ENCODE data around the gene PIGL. TPM values are rescaled to one million over a fixed set of nuclear protein-coding genes. Genes with fewer than 3 reads are reported as not detected.
"Not testable (repeated sequence)": the region's sequence is repeated elsewhere in the genome, so short reads cannot be mapped to it uniquely, and the experiment has no call there.

PIGL gene
- total RNA-seq, 1 donor from 2014 or later = 38.4 TPM

DNA sequence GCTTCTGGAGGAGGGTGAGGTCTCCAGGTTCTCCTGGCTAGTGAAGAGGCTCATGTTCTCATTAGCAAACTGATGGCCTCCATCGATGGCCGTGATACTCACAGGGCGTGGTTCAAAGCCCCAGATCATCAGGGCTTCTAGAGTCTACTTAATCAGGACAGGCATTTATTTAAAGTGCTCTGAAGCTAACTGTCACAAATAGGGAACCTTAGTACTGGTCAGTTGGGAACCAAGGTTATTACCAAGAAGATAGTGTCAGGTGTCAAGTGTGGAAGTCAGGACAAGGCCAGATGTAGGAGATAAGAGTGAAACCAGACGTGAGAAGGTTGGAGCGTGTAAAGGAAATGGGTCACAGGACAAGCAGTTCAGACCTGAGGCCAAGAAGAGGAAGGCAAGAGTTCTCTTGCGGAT lies 56.9 kb downstream of the PIGL start:
- no peak for DNase-seq

DNA sequence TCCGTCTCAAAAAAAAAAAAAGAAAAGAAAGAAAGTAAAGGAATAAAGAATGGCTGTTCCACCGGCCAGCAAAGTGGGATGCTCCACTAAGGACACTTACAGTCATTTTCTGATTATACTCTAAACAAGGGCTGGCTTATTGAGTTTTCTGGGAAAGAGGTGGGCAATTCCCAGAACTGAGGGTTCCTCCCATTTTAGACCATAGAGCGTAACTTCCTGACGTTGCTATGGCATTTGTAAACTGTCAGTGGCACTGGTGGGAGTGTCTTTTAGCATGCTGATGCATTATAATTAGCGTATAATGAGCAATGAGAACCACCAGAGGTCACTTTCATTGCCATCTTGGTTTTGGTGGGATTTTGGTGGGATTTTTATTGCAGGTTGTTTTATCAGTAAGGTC lies 58.0 kb downstream of the PIGL start:
- no peak for DNase-seq

- no peak for DNase-seq
These were observed 60.2 kb downstream of the PIGL start for GRCh38 chr17:16277163-16277562.

DNA sequence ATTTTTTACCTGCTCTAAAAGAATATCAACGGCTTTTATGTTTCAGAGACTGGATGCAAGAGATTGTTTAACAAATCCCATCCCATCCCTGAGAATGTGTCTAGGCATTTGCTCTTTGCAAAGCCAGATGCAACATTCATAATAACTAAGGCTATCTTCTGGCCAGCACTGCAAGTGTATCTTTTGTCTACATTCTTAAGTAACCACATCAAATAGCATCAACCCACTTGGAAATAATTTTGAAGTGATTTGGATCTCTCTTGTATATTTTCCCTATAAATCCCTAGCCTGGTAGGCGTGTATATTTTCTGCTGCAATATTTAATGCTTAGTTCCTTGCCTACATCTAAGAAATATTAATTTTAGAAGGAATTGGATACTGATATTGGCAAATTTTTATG lies 64.3 kb downstream of the PIGL start:
- DNase-seq = no peak

DNA sequence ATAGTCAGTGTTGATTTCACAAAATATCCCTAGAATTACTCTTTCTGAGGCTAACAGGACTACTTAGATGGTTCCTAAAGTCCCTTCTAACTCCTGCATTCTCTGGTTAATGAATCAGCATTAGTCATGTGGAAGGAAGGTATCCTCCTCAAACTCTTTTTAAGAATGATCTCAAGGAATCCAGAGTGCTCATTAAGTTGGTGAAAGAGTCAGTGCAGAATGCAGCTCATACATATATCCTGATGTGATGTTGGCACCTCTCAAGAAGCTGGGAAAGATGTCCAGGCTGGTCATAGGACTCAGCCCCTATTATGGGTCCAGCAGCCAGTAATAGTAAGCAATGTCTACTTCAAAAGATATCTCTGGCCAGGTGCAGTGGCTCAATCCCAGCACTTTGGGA lies 65.5 kb downstream of the PIGL start:
- DNase-seq = no peak

DNA sequence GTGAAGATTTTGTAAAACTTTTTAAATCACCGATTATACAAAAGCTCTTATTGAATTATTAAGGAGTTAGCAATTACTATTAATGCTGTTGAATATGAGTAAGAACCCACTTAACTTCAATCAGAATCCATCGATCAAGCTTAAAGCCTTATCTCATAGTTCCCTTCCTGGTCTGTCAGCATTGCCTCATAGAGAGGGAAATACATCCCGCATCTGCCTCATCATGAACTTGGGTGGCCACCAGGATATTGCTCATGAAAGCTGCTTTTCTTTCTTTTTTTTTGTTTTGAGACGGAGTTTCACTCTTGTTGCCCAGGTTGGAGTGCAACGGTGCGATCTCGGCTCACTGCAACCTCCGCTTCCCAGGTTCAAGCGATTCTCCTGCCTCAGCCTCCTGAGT lies 66.7 kb downstream of the PIGL start:
- DNase-seq = no peak

GRCh38 chr17:16285646-16286008 lies 68.6 kb downstream of the PIGL start:
- DNase-seq = no peak

DNA sequence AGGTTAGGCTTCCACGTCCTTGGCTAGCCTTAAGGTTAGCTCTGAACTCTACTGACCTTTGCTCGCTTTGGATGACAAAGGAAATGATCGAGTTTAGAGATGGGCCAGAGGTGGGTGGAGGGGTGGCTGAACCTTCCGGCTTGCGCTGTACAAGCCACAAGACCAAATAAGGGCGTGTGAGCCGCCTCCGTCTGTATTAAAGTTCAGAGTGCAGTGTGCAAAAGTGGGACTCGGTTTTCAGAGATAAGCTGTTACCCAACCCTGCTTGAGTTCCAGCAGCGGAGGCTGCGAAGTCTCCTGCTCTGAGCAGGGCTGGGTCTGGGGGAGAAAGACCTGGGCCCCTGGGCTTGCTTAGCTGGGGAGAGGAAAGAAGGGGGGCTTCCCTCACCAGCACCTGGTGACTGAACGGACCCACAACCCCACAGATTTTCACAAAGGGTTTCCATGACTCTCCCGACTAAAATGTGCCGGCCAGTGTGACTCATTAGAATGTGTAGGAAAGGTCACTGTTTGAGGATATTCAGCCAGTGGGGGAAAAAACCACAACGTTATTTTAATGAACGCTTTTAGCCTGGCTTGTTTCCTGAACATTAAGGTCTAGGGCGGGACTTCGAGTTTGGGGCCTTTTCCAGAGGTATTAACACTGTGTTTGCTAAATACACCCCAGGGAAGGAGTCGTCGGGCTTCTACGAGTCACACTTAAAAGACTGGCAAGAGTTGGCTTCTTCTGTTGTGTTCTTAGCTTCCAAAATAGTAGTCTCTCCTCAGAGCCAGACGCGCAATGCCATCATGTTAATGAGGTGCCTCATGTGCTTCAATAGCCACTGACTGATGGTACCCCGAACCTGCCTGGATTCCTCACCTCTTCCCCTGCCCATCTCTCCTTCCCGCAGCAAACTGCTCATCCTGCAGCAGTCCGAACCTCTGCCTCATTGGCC lies 69.3 kb downstream of the PIGL start:
- peak; percentile 45 for DNase-seq

DNA sequence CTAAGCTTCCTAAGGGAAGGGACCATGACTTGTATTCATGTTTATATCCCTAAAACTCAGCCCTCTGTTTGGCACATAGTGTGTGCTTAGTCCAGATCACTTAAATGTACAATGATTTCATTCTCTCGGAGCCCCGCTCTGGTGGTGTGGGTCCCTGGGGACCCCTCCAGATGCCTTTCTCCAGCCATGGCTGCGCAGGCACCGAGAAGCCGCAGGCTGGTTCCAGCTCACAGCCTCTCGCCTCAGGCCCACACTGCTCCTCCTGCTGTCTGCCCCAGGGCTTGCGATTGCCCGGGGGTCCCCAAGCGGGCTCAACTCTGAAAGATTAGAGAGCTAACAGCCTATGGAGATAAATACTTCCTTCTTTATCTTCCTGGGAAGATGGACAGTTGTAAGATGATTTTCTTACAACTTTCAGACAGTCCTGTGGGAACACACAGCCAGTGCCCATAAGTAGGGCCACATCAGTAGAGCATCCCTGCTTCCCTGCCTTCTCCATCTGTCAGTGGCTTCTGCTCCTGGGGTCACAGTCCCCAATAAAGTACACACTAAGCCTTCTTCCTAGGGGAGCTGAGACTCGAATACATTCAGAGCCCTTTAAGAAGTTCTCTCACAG lies 70.0 kb downstream of the PIGL start:
- DNase-seq = no peak

GRCh38 chr17:16287563-16288027 lies 70.6 kb downstream of the PIGL start:
- peak; percentile 10 for DNase-seq

GRCh38 chr17:16288860-16289571 lies 72.0 kb downstream of the PIGL start:
- no peak for DNase-seq

GRCh38 chr17:16293931-16294330 lies 76.9 kb downstream of the PIGL start:
- no peak for DNase-seq

DNA sequence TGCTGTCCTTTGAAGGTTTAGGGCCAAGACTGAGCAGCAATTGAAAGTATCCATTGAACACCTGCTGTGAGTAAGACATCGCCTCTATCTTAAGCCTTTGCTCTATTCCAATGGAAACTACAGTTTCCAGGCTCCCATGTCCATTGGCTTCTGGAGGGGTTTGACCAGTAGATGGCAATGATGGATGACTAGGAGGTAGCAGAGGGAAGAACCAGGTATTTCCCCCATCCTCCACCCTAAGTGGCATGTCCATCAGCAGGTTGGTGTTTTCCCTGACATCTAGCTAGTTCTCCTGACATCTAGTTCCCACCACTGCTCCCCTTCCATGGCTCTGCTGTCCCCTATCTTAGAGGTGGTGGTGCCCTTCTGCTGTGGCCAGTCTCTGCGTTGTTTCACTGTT lies 77.5 kb downstream of the PIGL start:
- DNase-seq = no peak

DNA sequence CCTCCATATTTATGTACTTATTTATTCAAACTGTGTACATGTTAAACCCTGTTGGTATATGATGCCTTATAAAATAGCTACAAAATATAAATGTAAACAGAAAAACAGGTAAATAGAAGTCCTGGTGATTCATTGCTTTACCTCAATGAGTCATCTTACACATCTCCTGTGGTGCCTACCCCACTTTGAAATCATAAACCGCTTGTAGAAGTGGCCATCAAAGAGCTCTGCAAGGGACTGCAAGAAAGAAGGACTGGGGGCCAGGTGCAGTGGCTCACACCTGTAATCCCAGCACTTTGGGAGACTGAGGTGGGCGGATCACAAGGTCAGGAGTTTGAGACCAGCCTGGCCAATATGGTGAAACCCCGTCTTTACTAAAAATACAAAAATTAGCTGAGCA lies 79.1 kb downstream of the PIGL start:
- DNase-seq = not testable (repeated sequence)

DNA sequence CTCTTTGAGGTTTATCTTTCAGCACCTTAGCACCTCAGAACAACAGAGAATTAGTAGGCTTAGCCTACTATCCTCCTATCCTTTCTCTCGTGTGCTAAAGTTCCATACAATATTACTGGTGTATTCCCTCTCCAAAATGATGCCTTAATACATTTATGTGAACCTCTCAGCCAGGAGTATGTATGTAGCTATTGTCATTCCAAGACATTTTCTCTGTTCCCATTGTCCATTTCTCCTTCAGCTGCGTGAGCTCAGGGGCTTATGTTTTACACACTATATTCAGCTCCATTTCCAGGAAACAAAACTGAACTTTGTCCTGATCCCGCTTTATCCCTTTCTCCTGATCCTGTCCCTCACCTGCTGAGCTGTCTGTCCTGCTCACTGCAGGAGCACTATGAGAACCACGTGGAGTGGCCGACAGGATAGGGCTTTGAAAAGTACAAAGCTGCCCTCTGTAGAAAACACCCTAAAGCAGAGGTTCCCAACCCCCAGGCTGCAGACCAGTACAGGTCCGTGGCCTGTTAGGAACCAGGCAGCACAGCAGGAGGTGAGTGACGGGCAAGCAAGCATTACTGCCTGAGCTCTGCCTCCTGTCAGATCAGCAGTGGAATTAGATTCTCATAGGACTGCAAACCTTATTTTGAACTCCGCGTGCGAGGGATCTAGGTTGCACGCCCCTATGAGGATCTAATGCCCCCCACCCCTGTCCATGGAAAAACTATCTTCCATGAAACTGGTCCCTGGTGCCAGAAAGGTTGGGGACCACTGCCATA lies 80.5 kb downstream of the PIGL start:
- DNase-seq = no peak

DNA sequence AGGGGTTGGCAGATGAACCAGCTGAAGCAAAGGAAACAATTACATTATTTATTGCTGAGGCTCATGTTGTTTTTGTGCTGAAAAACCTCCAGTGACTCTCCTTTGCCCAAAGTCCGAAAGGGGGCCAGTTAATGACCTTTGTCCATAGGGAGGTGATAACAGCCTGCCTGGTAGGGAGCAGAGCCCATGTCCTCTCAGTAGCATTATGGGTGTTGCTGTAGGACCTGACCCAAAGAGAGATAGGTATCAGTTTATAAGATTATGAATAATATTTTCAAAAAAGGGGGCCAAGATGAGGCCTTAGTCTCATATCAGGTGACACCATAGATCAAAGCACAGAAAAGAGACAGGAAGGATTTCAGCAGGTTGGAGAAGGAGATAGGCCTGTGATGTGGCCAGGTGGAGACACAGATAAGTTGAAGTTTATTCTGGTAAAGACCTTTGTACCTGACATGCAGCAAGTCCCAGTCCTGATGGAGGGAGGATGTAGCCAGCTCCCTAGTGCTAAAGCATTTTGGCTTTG lies 81.2 kb downstream of the PIGL start:
- DNase-seq = no peak

DNA sequence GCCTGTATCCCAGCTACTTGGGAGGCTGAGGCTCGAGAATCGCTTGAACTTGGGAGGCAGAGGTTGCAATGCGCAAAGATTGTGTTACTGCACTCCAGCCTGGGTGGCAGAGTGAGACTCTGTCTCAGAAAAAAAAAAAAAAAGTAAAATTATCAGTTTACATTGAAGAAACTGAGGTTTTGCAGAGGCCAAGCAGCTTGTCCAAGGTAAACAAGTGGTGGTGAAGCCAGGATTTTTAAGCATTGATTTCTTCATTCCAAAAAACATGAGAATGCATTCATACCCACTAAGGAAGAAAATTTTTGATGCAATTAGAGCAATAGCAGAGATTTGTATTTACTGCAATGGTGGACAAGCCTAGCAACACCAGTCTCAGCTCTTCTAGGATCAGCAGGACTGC lies 83.5 kb downstream of the PIGL start:
- DNase-seq = no peak

- DNase-seq = no peak
These were observed 85.2 kb downstream of the PIGL start for GRCh38 chr17:16301963-16302855.

DNA sequence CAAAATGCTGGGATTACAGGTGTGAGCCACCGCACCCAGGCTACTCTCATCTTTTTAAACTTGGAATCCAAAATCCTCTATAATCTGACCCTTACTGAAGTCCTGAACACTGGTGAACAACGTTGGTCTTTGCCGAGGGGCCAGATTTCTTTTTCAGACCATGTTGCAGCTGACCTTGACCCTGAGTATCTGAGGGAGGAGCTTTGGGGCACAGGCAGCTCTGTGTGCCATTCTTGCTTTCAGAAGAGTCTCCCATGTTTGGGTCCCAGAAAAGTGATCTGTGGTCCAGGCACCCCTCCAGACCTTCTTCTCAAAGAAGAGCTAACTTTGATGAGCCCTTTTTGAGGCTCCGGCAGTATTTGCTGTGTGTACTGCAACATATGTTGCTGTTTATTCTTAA lies 85.8 kb downstream of the PIGL start:
- no peak for DNase-seq

GRCh38 chr17:16304830-16305229 lies 87.8 kb downstream of the PIGL start:
- DNase-seq = peak; percentile 24

- DNase-seq = no peak
These were observed 89.2 kb downstream of the PIGL start for GRCh38 chr17:16306211-16306610.
